ENCODE data around the gene CD69. TPM values are rescaled to one million over a fixed set of nuclear protein-coding genes. Genes with fewer than 3 reads are reported as not detected.
"Not testable (repeated sequence)": the region's sequence is repeated elsewhere in the genome, so short reads cannot be mapped to it uniquely, and the experiment has no call there.

CD69 gene
- total RNA-seq, 4 donors from 2014 or later: 0.41 to 0.72 (median 0.51) TPM; not detected in 1

DNA sequence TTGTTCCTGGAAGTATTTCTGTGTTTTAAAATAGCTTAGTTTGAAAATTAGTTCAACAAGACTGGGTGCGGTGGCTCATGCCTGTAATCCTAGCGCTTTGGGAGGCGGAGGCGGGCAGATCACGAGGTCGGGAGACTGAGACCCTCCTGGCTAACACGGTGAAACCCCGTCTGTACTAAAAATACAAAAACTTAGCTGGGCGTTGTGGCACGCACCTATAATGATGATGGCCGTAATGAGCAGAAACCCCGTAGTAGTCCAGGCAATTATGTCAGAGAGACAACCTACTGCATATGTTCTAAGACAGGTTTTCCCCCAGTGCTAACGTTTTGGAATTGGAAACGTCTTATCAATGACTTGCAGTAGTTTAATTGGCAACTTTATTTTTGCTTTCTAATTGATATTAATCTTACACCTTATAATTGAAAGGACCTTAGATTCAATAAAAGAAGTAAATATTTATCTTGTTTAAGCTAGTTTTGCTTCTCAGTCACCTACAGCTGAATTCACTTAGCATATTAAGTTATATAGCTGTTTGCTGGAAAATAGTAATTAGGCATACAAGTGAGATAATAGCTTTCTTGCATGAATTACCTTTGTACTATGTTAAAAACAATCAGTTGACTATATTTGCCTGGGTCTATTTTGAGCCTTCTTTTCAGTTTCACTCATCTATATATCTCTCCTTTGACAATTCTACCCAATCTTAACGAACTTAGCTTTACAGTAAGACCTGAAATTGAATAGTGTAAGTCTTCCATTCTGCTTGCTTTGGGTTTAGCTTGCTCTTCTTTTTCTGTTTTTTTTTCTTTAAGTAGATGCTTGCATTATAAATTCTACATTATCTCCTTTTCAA lies 43.4 kb downstream of the CD69 start:
- Histone ChIP-seq H3K4me3 (no peak overlapping the region), H3K4me1 (no peaks in the 10 kb centered on the region), H3K9me3 (no peaks in the 10 kb centered on the region), H3K27me3 (no peaks in the 10 kb centered on the region), H3K27ac (no peak overlapping the region), H3K36me3 (no peaks in the 10 kb centered on the region)
- no peak for ATAC-seq
- TF ChIP-seq, protein P1, sequence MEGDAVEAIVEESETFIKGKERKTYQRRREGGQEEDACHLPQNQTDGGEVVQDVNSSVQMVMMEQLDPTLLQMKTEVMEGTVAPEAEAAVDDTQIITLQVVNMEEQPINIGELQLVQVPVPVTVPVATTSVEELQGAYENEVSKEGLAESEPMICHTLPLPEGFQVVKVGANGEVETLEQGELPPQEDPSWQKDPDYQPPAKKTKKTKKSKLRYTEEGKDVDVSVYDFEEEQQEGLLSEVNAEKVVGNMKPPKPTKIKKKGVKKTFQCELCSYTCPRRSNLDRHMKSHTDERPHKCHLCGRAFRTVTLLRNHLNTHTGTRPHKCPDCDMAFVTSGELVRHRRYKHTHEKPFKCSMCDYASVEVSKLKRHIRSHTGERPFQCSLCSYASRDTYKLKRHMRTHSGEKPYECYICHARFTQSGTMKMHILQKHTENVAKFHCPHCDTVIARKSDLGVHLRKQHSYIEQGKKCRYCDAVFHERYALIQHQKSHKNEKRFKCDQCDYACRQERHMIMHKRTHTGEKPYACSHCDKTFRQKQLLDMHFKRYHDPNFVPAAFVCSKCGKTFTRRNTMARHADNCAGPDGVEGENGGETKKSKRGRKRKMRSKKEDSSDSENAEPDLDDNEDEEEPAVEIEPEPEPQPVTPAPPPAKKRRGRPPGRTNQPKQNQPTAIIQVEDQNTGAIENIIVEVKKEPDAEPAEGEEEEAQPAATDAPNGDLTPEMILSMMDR (IDR thresholded peaks at IDR 0.05 in 4 of 5, conservative IDR thresholded peaks at IDR 0.05 in 1 of 5): no peak
- no peak for TF ChIP-seq POLR2A (IDR thresholded peaks at IDR 0.05)
- intact Hi-C loops (cut with DNase I; ENCODE audit: low total_unique reads): no loop called here
- in situ Hi-C loops (cut with MboI; ENCODE audit: low sequenced_read_pairs in 4 of 4): loop anchor here in 2 of 4 donors (25.0 kb wide), 1 partner anchor 380 kb away; no protein-coding TSS in a partner anchor
- DNase-seq: no peak

DNA sequence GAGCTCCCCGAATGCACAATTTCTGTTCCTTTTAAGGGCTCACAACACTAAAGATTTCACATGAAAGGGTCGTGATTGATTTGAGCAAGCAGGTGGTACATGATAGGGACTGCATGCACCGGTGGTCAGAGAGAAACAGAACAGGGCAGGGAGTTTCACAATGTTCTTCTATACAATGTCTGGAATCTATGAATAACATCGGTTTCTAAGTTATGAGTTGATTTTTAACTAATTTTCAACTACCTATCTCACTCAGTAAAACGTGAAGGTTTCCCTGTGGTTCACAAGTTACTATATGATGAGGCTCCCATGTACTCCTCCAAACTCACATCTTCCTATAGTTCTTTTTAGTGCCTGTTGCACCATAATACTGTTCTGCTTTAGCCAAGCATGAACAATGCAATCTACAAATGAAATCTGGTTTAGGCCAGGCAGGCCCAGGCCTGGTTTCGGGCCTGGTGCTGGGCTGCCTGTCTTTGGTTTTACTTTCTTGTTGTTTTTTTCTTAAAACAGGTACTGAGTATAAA lies 47.6 kb downstream of the CD69 start:
- H3K9me3 ChIP-seq; H3K27me3 ChIP-seq; H3K36me3 ChIP-seq; H3K4me1 ChIP-seq; ATAC-seq; H3K27ac ChIP-seq; DNase-seq; H3K4me3 ChIP-seq; intact Hi-C loops (cut with DNase I; ENCODE audit: low total_unique reads): not testable (repeated sequence)
- in situ Hi-C loops (cut with MboI; ENCODE audit: low sequenced_read_pairs in 4 of 4): loop anchor here in 2 of 4 donors (25.0 kb wide), 1 partner anchor 376 kb away; no protein-coding TSS in a partner anchor

DNA sequence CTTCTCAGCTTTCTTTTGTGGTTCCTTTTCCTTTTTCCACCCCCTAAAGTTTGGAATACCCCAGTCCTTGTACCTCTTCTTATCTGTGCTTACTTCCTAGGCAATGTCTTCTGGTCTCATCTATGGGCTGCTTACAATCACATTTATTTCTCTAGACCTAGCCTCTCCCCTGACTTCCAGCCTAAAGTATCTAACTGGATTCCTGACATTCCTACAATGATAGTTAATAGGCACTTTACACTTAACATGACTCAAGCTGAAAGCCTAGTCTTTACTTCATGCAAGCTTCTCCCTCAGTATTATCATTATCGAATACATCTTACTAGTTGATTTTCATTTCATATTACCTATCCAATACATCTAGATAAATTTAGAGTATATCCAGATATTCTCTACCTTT lies 49.0 kb downstream of the CD69 start:
- no peak for ATAC-seq
- H3K4me3 ChIP-seq: no peak overlapping the region
- no peak for DNase-seq
- H3K4me1 ChIP-seq: no peaks in the 10 kb centered on the region
- H3K27me3 ChIP-seq: no peaks in the 10 kb centered on the region
- intact Hi-C loops (cut with DNase I; ENCODE audit: low total_unique reads) (no loop called here), in situ Hi-C loops (cut with MboI; ENCODE audit: low sequenced_read_pairs in 4 of 4) (loop anchor here in 2 of 4 donors (25.0 kb wide), 1 partner anchor 374 kb away; no protein-coding TSS in a partner anchor)
- TF ChIP-seq, protein P1 (IDR thresholded peaks at IDR 0.05 in 4 of 5, conservative IDR thresholded peaks at IDR 0.05 in 1 of 5): no peak
- no peak for TF ChIP-seq POLR2A (IDR thresholded peaks at IDR 0.05)
- no peak overlapping the region for H3K27ac ChIP-seq
- no peaks in the 10 kb centered on the region for H3K9me3 ChIP-seq
- no peaks in the 10 kb centered on the region for H3K36me3 ChIP-seq

DNA sequence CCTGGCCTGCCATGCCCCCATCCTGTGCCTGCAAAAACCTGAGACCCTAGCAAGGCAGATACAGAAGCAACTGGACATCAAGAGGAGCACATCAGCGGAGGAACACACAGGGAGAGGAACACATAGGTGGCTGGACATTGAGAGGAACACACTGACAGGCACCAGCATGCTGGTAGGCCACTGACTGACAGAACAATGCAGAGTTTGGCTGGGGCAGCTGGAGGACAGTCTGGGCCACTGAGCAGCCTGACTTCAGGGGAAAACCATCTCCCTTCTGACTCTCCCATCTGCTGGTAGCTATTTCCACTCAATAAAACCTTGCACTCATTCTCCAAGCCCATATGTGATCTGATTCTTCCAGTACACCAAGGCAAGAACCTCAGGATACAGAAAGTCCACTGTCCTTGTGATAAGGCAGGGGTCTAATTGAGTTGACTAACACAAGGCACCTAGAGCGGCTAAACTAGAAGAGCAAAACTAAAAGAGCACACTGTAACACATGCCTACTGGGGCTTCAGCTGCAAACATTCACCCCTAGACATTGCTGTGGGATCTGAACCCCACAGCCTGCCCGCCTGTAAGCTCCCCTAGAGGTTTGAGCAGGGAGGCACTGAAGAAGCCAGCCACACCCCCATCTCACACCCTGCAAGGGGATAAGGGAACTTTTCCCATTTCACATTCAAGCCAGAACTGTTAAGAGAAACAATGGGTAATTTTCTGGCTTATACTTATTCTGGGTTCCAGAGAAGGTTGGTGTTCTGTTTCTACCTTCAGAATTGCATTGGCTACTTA lies 49.9 kb downstream of the CD69 start:
- ATAC-seq (no peak), DNase-seq (no peak)
- Histone ChIP-seq H3K9me3 (no peaks in the 10 kb centered on the region), H3K27ac (no peak overlapping the region), H3K4me3 (no peak overlapping the region), H3K27me3 (no peaks in the 10 kb centered on the region), H3K4me1 (no peaks in the 10 kb centered on the region), H3K36me3 (no peaks in the 10 kb centered on the region)
- in situ Hi-C loops (cut with MboI; ENCODE audit: low sequenced_read_pairs in 4 of 4): loop anchor here in 2 of 4 donors (25.0 kb wide), 1 partner anchor 373 kb away; no protein-coding TSS in a partner anchor
- no peak for TF ChIP-seq POLR2A (IDR thresholded peaks at IDR 0.05)
- TF ChIP-seq, protein P1 (IDR thresholded peaks at IDR 0.05 in 4 of 5, conservative IDR thresholded peaks at IDR 0.05 in 1 of 5): no peak
- intact Hi-C loops (cut with DNase I; ENCODE audit: low total_unique reads): no loop called here

All from gastrocnemius medialis (tissue), 4 donors.